ENCODE measurements around the gene USP9X. TPM values are rescaled to one million over a fixed set of nuclear protein-coding genes. Genes with fewer than 3 reads are reported as not detected.

The USP9X gene
- total RNA-seq, 2 experiments from 2014 or later = 38.0 to 58.5 TPM

GRCh38 chrX:41118156-41118555 lies 32.9 kb downstream of the USP9X start:
- Histone ChIP-seq H3K4me2 (ENCODE audit: low read length) (no peak overlapping the region), H4K20me1 (ENCODE audit: insufficient read depth, low read length) (peaks cover 18% of the 10 kb centered on the region), H3K79me2 (ENCODE audit: insufficient read depth, low read depth, low read length) (peaks cover 91% of the 10 kb centered on the region), H3K4me1 (ENCODE audit: insufficient read depth, low read length, poor library complexity, severe bottlenecking) (peaks cover 18% of the 10 kb centered on the region), H3K9me2 (ENCODE audit: insufficient read depth, low read length) (no peaks in the 10 kb centered on the region), H3K27ac (ENCODE audit: low read depth, low read length, poor library complexity, severe bottlenecking) (no peak overlapping the region), H3K9me3 (ENCODE audit: low read length) (no peaks in the 10 kb centered on the region), H2AFZ (ENCODE audit: low read length) (no peak overlapping the region), H3K36me3 (ENCODE audit: insufficient read depth, low read length) (peaks cover 20% of the 10 kb centered on the region; the same call in 1 of the 2 replicates), H3K4me3 (ENCODE audit: low read depth, low read length, poor library complexity, severe bottlenecking) (no peak overlapping the region)
- TF ChIP-seq CTCF (conservative IDR thresholded peaks at IDR 0.05; ENCODE audit: low read length) (no peak), EZH2phosphoT487 (IDR thresholded peaks at IDR 0.05; ENCODE audit: borderline replicate concordance, low read depth, low read length) (no peak)
- POLR2A ChIA-PET = interaction anchor here (0.7 kb wide), 1 partner anchor 198 kb away, joined by 3 read pairs; no protein-coding TSS in a partner anchor
- no TSS peak for BruUV-seq (replicated peaks)
- CTCF ChIA-PET (ENCODE audit: unreplicated experiment) = no interaction called here
- no peak for DNase-seq (ENCODE audit: low spot score)
- intact Hi-C loops (cut with micrococcal nuclease; ENCODE audit: unreplicated experiment) = loop anchor here (10.0 kb wide), 1 partner anchor 193 kb away; no protein-coding TSS in a partner anchor

GRCh38 chrX:41119803-41120202 lies 34.6 kb downstream of the USP9X start:
- H3K9me2 ChIP-seq (ENCODE audit: insufficient read depth, low read length) = no peaks in the 10 kb centered on the region
- peaks cover 37% of the 10 kb centered on the region for H3K36me3 ChIP-seq (ENCODE audit: insufficient read depth, low read length)
- peaks cover 16% of the 10 kb centered on the region for H3K4me1 ChIP-seq (ENCODE audit: insufficient read depth, low read length, poor library complexity, severe bottlenecking)
- no peak overlapping the region for H2AFZ ChIP-seq (ENCODE audit: low read length)
- TF ChIP-seq EZH2phosphoT487 (IDR thresholded peaks at IDR 0.05; ENCODE audit: borderline replicate concordance, low read depth, low read length) (no peak), CTCF (conservative IDR thresholded peaks at IDR 0.05; ENCODE audit: low read length) (no peak)
- H3K9me3 ChIP-seq (ENCODE audit: low read length) = no peaks in the 10 kb centered on the region
- peaks cover 78% of the 10 kb centered on the region for H3K79me2 ChIP-seq (ENCODE audit: insufficient read depth, low read depth, low read length)
- CTCF ChIA-PET (ENCODE audit: unreplicated experiment) = no interaction called here
- no peak for DNase-seq (ENCODE audit: low spot score)
- H3K27ac ChIP-seq (ENCODE audit: low read depth, low read length, poor library complexity, severe bottlenecking) = no peak overlapping the region
- POLR2A ChIA-PET = no interaction called here
- H3K4me3 ChIP-seq (ENCODE audit: low read depth, low read length, poor library complexity, severe bottlenecking) = no peak overlapping the region
- no TSS peak for BruUV-seq (replicated peaks)
- intact Hi-C loops (cut with micrococcal nuclease; ENCODE audit: unreplicated experiment) = loop anchor here (10.0 kb wide), 1 partner anchor 195 kb away; no protein-coding TSS in a partner anchor
- no peak overlapping the region for H3K4me2 ChIP-seq (ENCODE audit: low read length)
- H4K20me1 ChIP-seq (ENCODE audit: insufficient read depth, low read length) = peaks cover 18% of the 10 kb centered on the region

- intact Hi-C loops (cut with micrococcal nuclease; ENCODE audit: unreplicated experiment) = no loop called here
- Histone ChIP-seq H4K20me1 (ENCODE audit: insufficient read depth, low read length) (peaks cover 10% of the 10 kb centered on the region), H3K9me3 (ENCODE audit: low read length) (no peaks in the 10 kb centered on the region), H3K4me3 (ENCODE audit: low read depth, low read length, poor library complexity, severe bottlenecking) (no peak overlapping the region), H3K4me2 (ENCODE audit: low read length) (no peak overlapping the region), H3K36me3 (ENCODE audit: insufficient read depth, low read length) (peaks cover 40% of the 10 kb centered on the region), H3K9me2 (ENCODE audit: insufficient read depth, low read length) (no peaks in the 10 kb centered on the region), H3K4me1 (ENCODE audit: insufficient read depth, low read length, poor library complexity, severe bottlenecking) (peaks cover 6% of the 10 kb centered on the region), H3K79me2 (ENCODE audit: insufficient read depth, low read depth, low read length) (peaks cover 73% of the 10 kb centered on the region), H3K27ac (ENCODE audit: low read depth, low read length, poor library complexity, severe bottlenecking) (no peak overlapping the region), H2AFZ (ENCODE audit: low read length) (no peak overlapping the region)
- CTCF ChIA-PET (ENCODE audit: unreplicated experiment) = no interaction called here
- TF ChIP-seq CTCF (conservative IDR thresholded peaks at IDR 0.05; ENCODE audit: low read length) (no peak), EZH2phosphoT487 (IDR thresholded peaks at IDR 0.05; ENCODE audit: borderline replicate concordance, low read depth, low read length) (no peak)
- no TSS peak for BruUV-seq (replicated peaks)
- DNase-seq (ENCODE audit: low spot score) = no peak
- POLR2A ChIA-PET = interaction anchor here (0.6 kb wide), 1 partner anchor 99 kb away, joined by 3 read pairs; no protein-coding TSS in a partner anchor
Measured at GRCh38 chrX:41121766-41122165, 36.5 kb downstream of the USP9X start.
